Ovary (tissue), 3 donors: Measurements from ENCODE around the gene IGFLR1.

Experiments
- CTCF ChIP-seq, 3 donors: fragments of 450-650 bp in 2 of 3; fragments of 200-600 bp in 1 of 3; IDR thresholded peaks; one replicate each; pipeline versions ENCODE4 v1.5.1 to v1.8.0; 2016 to 2022; ENCODE audit warnings: antibody characterized with exemption in 3 of 3, mild to moderate bottlenecking in 1 of 3
- POLR2A ChIP-seq: fragments of 450-650 bp; IDR thresholded peaks from one replicate; pipeline ENCODE4 v1.6.1; 2017; ENCODE audit warnings: antibody characterized with exemption, mild to moderate bottlenecking, moderate library complexity
- donor health status: DM: no; HTN: no; CAD: no.

GRCh38 chr19:35708391-35708790, 33.9 kb downstream of the IGFLR1 start:
- TF ChIP-seq POLR2A (no peak), CTCF (IDR thresholded peaks at IDR 0.05) (no peak)
